ENCODE data around the gene CDC42BPB. TPM values are rescaled to one million over a fixed set of nuclear protein-coding genes. Genes with fewer than 3 reads are reported as not detected.

CDC42BPB gene
- total RNA-seq (2022; extraction: Qiagen RNA extraction) = 69.2 to 96.9 TPM (median 81.0 TPM) in 5 replicates

GRCh38 chr14:103057372-103058163 lies at the start of gene CDC42BPB:
TSS of gene CDC42BPB (minus strand) at chr14:103057549. CDS start at chr14:103057173, 376 bp downstream.

GRCh38 chr14:103094406-103095209 lies 37.3 kb upstream of the CDC42BPB start, which contains the start of gene EXOC3L4:
TSS of gene EXOC3L4 (plus strand) at chr14:103094725. CDS start at chr14:103100220, 5,495 bp downstream.

GRCh38 chr14:103084021-103084919 lies 26.9 kb upstream of the CDC42BPB start, which contains the start of gene LBHD2:
TSS of gene LBHD2 (plus strand) at chr14:103084210. CDS start at chr14:103086013, 1,803 bp downstream.

GRCh38 chr14:102922490-102923200 lies 134.7 kb downstream of the CDC42BPB start, which contains the start of gene AMN:
TSS of gene AMN (plus strand) at chr14:102922663. CDS start at chr14:102922689, 26 bp downstream.

Other genes starting within 250 kb of the CDC42BPB start
- gene AMN, start 134.9 kb downstream of the CDC42BPB start, total RNA-seq (2022; extraction: Qiagen RNA extraction) = 0.14 to 0.48 TPM (median 0.28 TPM) in 5 replicates
- 0.18 to 0.25 TPM (median 0.22 TPM) in 3 of 5 replicates, not detected in the others for gene LBHD2, start 26.7 kb upstream of the CDC42BPB start, total RNA-seq (2022; extraction: Qiagen RNA extraction)
- 0.60 to 2.3 TPM (median 1.7 TPM) in 5 replicates for gene EXOC3L4, start 37.2 kb upstream of the CDC42BPB start, total RNA-seq (2022; extraction: Qiagen RNA extraction)
- 249 to 283 TPM (median 275 TPM) in 5 replicates for gene TNFAIP2, start 65.9 kb upstream of the CDC42BPB start, total RNA-seq (2022; extraction: Qiagen RNA extraction)